ENCODE measurements around the gene DBH. TPM values are rescaled to one million over a fixed set of nuclear protein-coding genes. Genes with fewer than 3 reads are reported as not detected.

The DBH gene
- total RNA-seq, 1 experiment from 2014 or later = not detected

DNA sequence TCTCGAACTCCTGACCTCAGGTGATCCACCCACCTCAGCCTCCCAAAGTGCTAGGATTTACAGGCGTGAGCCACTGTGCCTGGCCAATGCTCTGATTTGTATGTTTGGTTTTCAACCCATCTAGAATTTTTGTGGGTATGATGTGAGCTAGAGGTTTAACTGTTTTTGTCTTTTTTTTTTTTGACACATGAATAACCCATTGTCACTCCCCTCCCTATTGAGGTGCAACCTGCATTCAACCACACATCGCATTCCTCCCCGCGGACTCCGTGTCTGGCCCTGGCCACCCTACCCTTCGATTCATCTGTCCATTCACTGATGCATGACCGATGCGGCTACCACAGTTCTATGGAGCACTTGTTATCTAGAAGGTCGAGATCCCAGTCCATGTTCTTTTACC, 17.4 kb upstream of the DBH start:
- TF ChIP-seq SIN3A (IDR thresholded peaks at IDR 0.05; ENCODE audit: low read depth) (no peak), SRF (IDR thresholded peaks at IDR 0.05; ENCODE audit: low read depth) (no peak), EGR1 (IDR thresholded peaks at IDR 0.05; ENCODE audit: low read depth) (no peak), YY1 (IDR thresholded peaks at IDR 0.05; ENCODE audit: extremely low read depth, insufficient replicate concordance, low read depth, low read length) (no peak)
- TF ChIP-seq, protein P1, sequence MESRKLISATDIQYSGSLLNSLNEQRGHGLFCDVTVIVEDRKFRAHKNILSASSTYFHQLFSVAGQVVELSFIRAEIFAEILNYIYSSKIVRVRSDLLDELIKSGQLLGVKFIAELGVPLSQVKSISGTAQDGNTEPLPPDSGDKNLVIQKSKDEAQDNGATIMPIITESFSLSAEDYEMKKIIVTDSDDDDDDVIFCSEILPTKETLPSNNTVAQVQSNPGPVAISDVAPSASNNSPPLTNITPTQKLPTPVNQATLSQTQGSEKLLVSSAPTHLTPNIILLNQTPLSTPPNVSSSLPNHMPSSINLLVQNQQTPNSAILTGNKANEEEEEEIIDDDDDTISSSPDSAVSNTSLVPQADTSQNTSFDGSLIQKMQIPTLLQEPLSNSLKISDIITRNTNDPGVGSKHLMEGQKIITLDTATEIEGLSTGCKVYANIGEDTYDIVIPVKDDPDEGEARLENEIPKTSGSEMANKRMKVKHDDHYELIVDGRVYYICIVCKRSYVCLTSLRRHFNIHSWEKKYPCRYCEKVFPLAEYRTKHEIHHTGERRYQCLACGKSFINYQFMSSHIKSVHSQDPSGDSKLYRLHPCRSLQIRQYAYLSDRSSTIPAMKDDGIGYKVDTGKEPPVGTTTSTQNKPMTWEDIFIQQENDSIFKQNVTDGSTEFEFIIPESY (IDR thresholded peaks at IDR 0.05; ENCODE audit: extremely low read depth, insufficient replicate concordance, low read length) = no peak
- Histone ChIP-seq H3K27ac (ENCODE audit: low read depth, low read length) (no peak overlapping the region), H4K20me1 (ENCODE audit: insufficient read depth) (no peaks in the 10 kb centered on the region), H3K9ac (ENCODE audit: low read length) (no peak overlapping the region), H3K4me1 (ENCODE audit: control insufficient read depth in 1 of 2, insufficient read depth in 2 of 2, low read length in 2 of 2) (no peaks in the 10 kb centered on the region), H3K36me3 (ENCODE audit: control insufficient read depth in 1 of 2, insufficient read depth in 2 of 2, low read length in 2 of 2) (no peaks in the 10 kb centered on the region), H3K79me2 (ENCODE audit: insufficient read depth, low read length) (no peaks in the 10 kb centered on the region), H3K9me3 (ENCODE audit: control insufficient read depth in 1 of 2, insufficient read depth in 1 of 2, low read depth in 1 of 2, low read length in 2 of 2) (no peaks in the 10 kb centered on the region), H3K9me2 (ENCODE audit: insufficient read depth) (no peaks in the 10 kb centered on the region), H3K27me3 (ENCODE audit: insufficient read depth, low read length) (peaks cover 90% of the 10 kb centered on the region), H2AFZ (ENCODE audit: low read depth, low read length, poor library complexity, severe bottlenecking) (no peak overlapping the region), H3K4me2 (ENCODE audit: low read length) (no peak overlapping the region), H3K4me3 (replicated peaks in 1 of 2; ENCODE audit: low read depth in 1 of 2, low read length in 2 of 2) (no peak overlapping the region)
- ChIA-PET POLR2A (no interaction called here), CTCF (no interaction called here), RAD21 (ENCODE audit: low non-redundant PET in 1 of 2, low total read pairs in 2 of 2, uncharacterized antibody in 2 of 2, unreplicated experiment in 2 of 2) (no interaction called here)
- no TSS peak for BruUV-seq (replicated peaks)
- ATAC-seq (no peak), DNase-seq (ENCODE audit: low read depth, low spot score) (no peak)
- intact Hi-C loops (cut with micrococcal nuclease) = no loop called here

DNA sequence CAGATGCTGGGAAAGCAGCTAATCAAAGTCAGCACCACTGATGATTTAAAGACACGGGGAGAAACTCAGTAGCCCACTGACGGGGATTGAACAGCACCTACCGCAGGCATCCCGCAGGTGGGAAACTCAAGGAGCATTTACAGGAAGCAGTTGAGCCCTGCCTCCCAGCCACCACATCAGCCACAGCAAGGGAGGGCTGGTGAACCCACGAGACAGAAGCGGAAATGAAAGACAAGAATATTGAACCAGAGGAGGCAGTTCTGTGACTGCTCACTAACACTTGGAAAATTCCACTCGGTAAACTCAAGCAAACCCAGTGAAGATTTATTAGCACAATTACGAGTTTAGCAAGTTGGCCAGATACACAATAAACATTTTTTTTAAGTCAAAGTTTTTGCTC, 16.4 kb upstream of the DBH start:
- Histone ChIP-seq H3K27ac (ENCODE audit: low read depth, low read length) (no peak overlapping the region), H3K27me3 (ENCODE audit: insufficient read depth, low read length) (peaks cover 80% of the 10 kb centered on the region), H4K20me1 (ENCODE audit: insufficient read depth) (no peaks in the 10 kb centered on the region), H3K36me3 (ENCODE audit: control insufficient read depth in 1 of 2, insufficient read depth in 2 of 2, low read length in 2 of 2) (no peaks in the 10 kb centered on the region), H2AFZ (ENCODE audit: low read depth, low read length, poor library complexity, severe bottlenecking) (no peak overlapping the region), H3K4me1 (ENCODE audit: control insufficient read depth in 1 of 2, insufficient read depth in 2 of 2, low read length in 2 of 2) (no peaks in the 10 kb centered on the region), H3K79me2 (ENCODE audit: insufficient read depth, low read length) (no peaks in the 10 kb centered on the region), H3K4me2 (ENCODE audit: low read length) (no peak overlapping the region), H3K9me3 (ENCODE audit: control insufficient read depth in 1 of 2, insufficient read depth in 1 of 2, low read depth in 1 of 2, low read length in 2 of 2) (no peaks in the 10 kb centered on the region), H3K9ac (ENCODE audit: low read length) (no peak overlapping the region), H3K4me3 (replicated peaks in 1 of 2; ENCODE audit: low read depth in 1 of 2, low read length in 2 of 2) (no peak overlapping the region), H3K9me2 (ENCODE audit: insufficient read depth) (no peaks in the 10 kb centered on the region)
- BruUV-seq (replicated peaks) = no TSS peak
- CTCF ChIA-PET = no interaction called here
- ATAC-seq = no peak
- POLR2A ChIA-PET = no interaction called here
- intact Hi-C loops (cut with micrococcal nuclease) = no loop called here
- no peak for DNase-seq (ENCODE audit: low read depth, low spot score)
- RAD21 ChIA-PET (ENCODE audit: low non-redundant PET in 1 of 2, low total read pairs in 2 of 2, uncharacterized antibody in 2 of 2, unreplicated experiment in 2 of 2) = no interaction called here
- no peak for TF ChIP-seq FOSL1 (IDR thresholded peaks at IDR 0.05; ENCODE audit: low read depth)
- TF ChIP-seq EGR1 (IDR thresholded peaks at IDR 0.05; ENCODE audit: low read depth) = no peak
- no peak for TF ChIP-seq SP1 (IDR thresholded peaks at IDR 0.05; ENCODE audit: low read depth)
- no peak for TF ChIP-seq ELF1 (IDR thresholded peaks at IDR 0.05; ENCODE audit: borderline replicate concordance, low read depth)
- TF ChIP-seq, protein P2, sequence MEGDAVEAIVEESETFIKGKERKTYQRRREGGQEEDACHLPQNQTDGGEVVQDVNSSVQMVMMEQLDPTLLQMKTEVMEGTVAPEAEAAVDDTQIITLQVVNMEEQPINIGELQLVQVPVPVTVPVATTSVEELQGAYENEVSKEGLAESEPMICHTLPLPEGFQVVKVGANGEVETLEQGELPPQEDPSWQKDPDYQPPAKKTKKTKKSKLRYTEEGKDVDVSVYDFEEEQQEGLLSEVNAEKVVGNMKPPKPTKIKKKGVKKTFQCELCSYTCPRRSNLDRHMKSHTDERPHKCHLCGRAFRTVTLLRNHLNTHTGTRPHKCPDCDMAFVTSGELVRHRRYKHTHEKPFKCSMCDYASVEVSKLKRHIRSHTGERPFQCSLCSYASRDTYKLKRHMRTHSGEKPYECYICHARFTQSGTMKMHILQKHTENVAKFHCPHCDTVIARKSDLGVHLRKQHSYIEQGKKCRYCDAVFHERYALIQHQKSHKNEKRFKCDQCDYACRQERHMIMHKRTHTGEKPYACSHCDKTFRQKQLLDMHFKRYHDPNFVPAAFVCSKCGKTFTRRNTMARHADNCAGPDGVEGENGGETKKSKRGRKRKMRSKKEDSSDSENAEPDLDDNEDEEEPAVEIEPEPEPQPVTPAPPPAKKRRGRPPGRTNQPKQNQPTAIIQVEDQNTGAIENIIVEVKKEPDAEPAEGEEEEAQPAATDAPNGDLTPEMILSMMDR (IDR thresholded peaks at IDR 0.05 in 2 of 3, conservative IDR thresholded peaks at IDR 0.05 in 1 of 3; ENCODE audit: borderline replicate concordance in 1 of 3, insufficient read depth in 1 of 3, low read depth in 2 of 3, low read length in 2 of 3) = no peak
- no peak for TF ChIP-seq CBX3 (IDR thresholded peaks at IDR 0.05; ENCODE audit: low read depth)
- TF ChIP-seq, protein P3, sequence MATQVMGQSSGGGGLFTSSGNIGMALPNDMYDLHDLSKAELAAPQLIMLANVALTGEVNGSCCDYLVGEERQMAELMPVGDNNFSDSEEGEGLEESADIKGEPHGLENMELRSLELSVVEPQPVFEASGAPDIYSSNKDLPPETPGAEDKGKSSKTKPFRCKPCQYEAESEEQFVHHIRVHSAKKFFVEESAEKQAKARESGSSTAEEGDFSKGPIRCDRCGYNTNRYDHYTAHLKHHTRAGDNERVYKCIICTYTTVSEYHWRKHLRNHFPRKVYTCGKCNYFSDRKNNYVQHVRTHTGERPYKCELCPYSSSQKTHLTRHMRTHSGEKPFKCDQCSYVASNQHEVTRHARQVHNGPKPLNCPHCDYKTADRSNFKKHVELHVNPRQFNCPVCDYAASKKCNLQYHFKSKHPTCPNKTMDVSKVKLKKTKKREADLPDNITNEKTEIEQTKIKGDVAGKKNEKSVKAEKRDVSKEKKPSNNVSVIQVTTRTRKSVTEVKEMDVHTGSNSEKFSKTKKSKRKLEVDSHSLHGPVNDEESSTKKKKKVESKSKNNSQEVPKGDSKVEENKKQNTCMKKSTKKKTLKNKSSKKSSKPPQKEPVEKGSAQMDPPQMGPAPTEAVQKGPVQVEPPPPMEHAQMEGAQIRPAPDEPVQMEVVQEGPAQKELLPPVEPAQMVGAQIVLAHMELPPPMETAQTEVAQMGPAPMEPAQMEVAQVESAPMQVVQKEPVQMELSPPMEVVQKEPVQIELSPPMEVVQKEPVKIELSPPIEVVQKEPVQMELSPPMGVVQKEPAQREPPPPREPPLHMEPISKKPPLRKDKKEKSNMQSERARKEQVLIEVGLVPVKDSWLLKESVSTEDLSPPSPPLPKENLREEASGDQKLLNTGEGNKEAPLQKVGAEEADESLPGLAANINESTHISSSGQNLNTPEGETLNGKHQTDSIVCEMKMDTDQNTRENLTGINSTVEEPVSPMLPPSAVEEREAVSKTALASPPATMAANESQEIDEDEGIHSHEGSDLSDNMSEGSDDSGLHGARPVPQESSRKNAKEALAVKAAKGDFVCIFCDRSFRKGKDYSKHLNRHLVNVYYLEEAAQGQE (IDR thresholded peaks at IDR 0.05; ENCODE audit: low read depth) = no peak
- no peak for TF ChIP-seq POLR2A (IDR thresholded peaks at IDR 0.05; ENCODE audit: borderline replicate concordance, extremely low read depth, insufficient read depth, insufficient read length)
- TF ChIP-seq ZFX (IDR thresholded peaks at IDR 0.05) = no peak
- no peak for TF ChIP-seq CEBPB (IDR thresholded peaks at IDR 0.05; ENCODE audit: low read depth)
- TF ChIP-seq POLR2AphosphoS5 (IDR thresholded peaks at IDR 0.05; ENCODE audit: low read depth, low read length) = no peak
